H1 (cell line): ENCODE measurements around the gene GDF2. TPM values are rescaled to one million over a fixed set of nuclear protein-coding genes. Genes with fewer than 3 reads are reported as not detected.

Experiments used
- CTCF ChIA-PET: fragments of 300-600 bp; sonication (Branson Sonifier 250); formaldehyde crosslinking; loops from one replicate; lab custom pipeline; 2021; ENCODE audit not compliant: partially characterized antibody; lab: Charles Lee
- POLR2A ChIA-PET: fragments of 300-600 bp; sonication (Branson Sonifier 250); formaldehyde crosslinking; loops from one replicate; lab custom pipeline; 2021; ENCODE audit warnings: inconsistent platforms; ENCODE audit not compliant: partially characterized antibody; lab: Charles Lee
- DNase-seq, 2 experiments: peaks; one replicate each; pipeline versions ENCODE4 v3.0.0 to v3.0.0-alpha.2; 2010 to 2022; ENCODE audit warnings: low spot score in 2 of 2, low read depth in 1 of 2, mixed read lengths in 1 of 2
- FAIRE-seq: peaks from 2 replicates; lab custom pipeline; 2011; peaks lifted over from hg19 to GRCh38; lab: Jason Lieb, UNC
- H2AFZ ChIP-seq: 2 replicates; pipeline ENCODE4 v1.8.1; 2012; ENCODE audit warnings: low read length, inconsistent platforms
- H2AK5ac ChIP-seq: 2 replicates; pipeline ENCODE4 v1.6.1; 2013; ENCODE audit warnings: low read depth, low read length
- H2BK120ac ChIP-seq: replicated peaks from 2 replicates; pipeline ENCODE3; 2013; ENCODE audit warnings: low read depth, low read length, inconsistent platforms
- H2BK12ac ChIP-seq: 2 replicates; pipeline ENCODE4 v1.6.1; 2013; ENCODE audit warnings: low read depth, low read length
- H2BK15ac ChIP-seq: 2 replicates; pipeline ENCODE4 v1.6.1; 2013; ENCODE audit warnings: low read length
- H2BK20ac ChIP-seq: 2 replicates; pipeline ENCODE4 v1.6.1; 2013; ENCODE audit warnings: low read length
- H2BK5ac ChIP-seq: 2 replicates; pipeline ENCODE4 v1.6.1; 2013; ENCODE audit warnings: low read depth, low read length
- H3K14ac ChIP-seq: 2 replicates; pipeline ENCODE4 v1.6.1; 2013; ENCODE audit warnings: inconsistent platforms; ENCODE audit not compliant: insufficient read length
- H3K18ac ChIP-seq: 2 replicates; pipeline ENCODE4 v1.6.1; 2013; ENCODE audit warnings: low read length; ENCODE audit errors: extremely low read depth
- H3K23ac ChIP-seq: 2 replicates; pipeline ENCODE4 v1.6.1; 2013; ENCODE audit warnings: inconsistent platforms; ENCODE audit not compliant: insufficient read length
- H3K23me2 ChIP-seq: 2 replicates; pipeline ENCODE4 v1.6.1; 2013; ENCODE audit warnings: low read depth, low read length
- H3K27ac ChIP-seq: 2 replicates; pipeline ENCODE4 v1.6.1; 2011; ENCODE audit warnings: low read depth, low read length, inconsistent platforms
- H3K27me3 ChIP-seq, 4 experiments: replicated peaks in 1 of 4; 1 replicate in 1 of 4; 2 replicates in 3 of 4; pipeline versions ENCODE4 v1.6.1 to v1.8.1; 2011 to 2013; ENCODE audit warnings: low read length in 3 of 4, mild to moderate bottlenecking in 3 of 4, inconsistent platforms in 2 of 4, mixed read lengths in 2 of 4, moderate library complexity in 1 of 4; ENCODE audit not compliant: control insufficient read depth in 3 of 4, insufficient read depth in 3 of 4; ENCODE audit errors: extremely low read depth in 1 of 4
- H3K36me3 ChIP-seq, 4 experiments: 2 replicates each; pipeline versions ENCODE4 v1.6.1 to v1.8.1; 2011 to 2013; ENCODE audit warnings: mild to moderate bottlenecking in 4 of 4, low read length in 3 of 4, moderate library complexity in 2 of 4, control low read depth in 1 of 4, inconsistent platforms in 1 of 4; ENCODE audit not compliant: insufficient read depth in 4 of 4, control insufficient read depth in 2 of 4
- H3K4ac ChIP-seq: replicated peaks from 2 replicates; pipeline ENCODE3; 2013; ENCODE audit warnings: low read length, low read depth, mixed read lengths, inconsistent platforms; ENCODE audit not compliant: insufficient read length
- H3K4me1 ChIP-seq, 4 experiments: replicated peaks in 1 of 4; 1 replicate in 1 of 4; 2 replicates in 3 of 4; pipeline versions ENCODE4 v1.6.1 to v1.8.1; 2011 to 2013; ENCODE audit warnings: low read length in 3 of 4, inconsistent platforms in 2 of 4, mixed read lengths in 1 of 4; ENCODE audit not compliant: insufficient read depth in 4 of 4, control insufficient read depth in 3 of 4
- H3K4me2 ChIP-seq, 2 experiments: 2 replicates each; pipeline versions ENCODE4 v1.6.1 to v1.8.1; 2011 to 2013; ENCODE audit warnings: low read depth in 2 of 2, low read length in 2 of 2, control low read depth in 1 of 2, inconsistent platforms in 1 of 2, mild to moderate bottlenecking in 1 of 2; ENCODE audit not compliant: insufficient read depth in 1 of 2
- H3K4me3 ChIP-seq, 4 experiments: fragments of 200-600, 300-600 bp in 1 of 4; sonication (generic), shearing (Covaris generic), sonication (Bioruptor Twin) in 1 of 4; 2 replicates each; pipeline versions ENCODE4 v1.5.1 to v1.8.1; 2011 to 2016; ENCODE audit warnings: low read length in 4 of 4, low read depth in 3 of 4, control low read depth in 2 of 4, inconsistent platforms in 2 of 4, mild to moderate bottlenecking in 2 of 4, mixed read lengths in 1 of 4, moderate library complexity in 1 of 4; ENCODE audit not compliant: insufficient read depth in 2 of 4; ENCODE audit errors: extremely low read depth in 1 of 4
- H3K56ac ChIP-seq: replicated peaks from 2 replicates; pipeline ENCODE3; 2013; ENCODE audit warnings: low read depth, mild to moderate bottlenecking, mixed read lengths, low read length, inconsistent platforms; ENCODE audit not compliant: insufficient read length
- H3K79me1 ChIP-seq: 2 replicates; pipeline ENCODE4 v1.6.1; 2013; ENCODE audit warnings: low read depth, low read length, control low read depth
- H3K79me2 ChIP-seq, 2 experiments: 2 replicates each; pipeline versions ENCODE4 v1.6.1 to v1.8.1; 2012 to 2013; ENCODE audit warnings: low read length in 2 of 2, mild to moderate bottlenecking in 2 of 2, inconsistent platforms in 1 of 2; ENCODE audit not compliant: insufficient read depth in 2 of 2, control insufficient read depth in 1 of 2
- H3K9ac ChIP-seq, 4 experiments: replicated peaks in 1 of 4; 1 replicate in 1 of 4; 2 replicates in 3 of 4; pipeline versions ENCODE4 v1.6.1 to v1.8.1; 2011 to 2013; ENCODE audit warnings: low read depth in 3 of 4, low read length in 3 of 4, control low read depth in 2 of 4, mild to moderate bottlenecking in 2 of 4, moderate library complexity in 2 of 4, inconsistent platforms in 1 of 4; ENCODE audit errors: extremely low read depth in 1 of 4
- H3K9me3 ChIP-seq, 2 experiments: 2 replicates each; pipeline versions ENCODE4 v1.6.1 to v1.8.1; 2012 to 2013; ENCODE audit warnings: mild to moderate bottlenecking in 2 of 2, moderate library complexity in 2 of 2, control low read depth in 1 of 2, inconsistent platforms in 1 of 2, low read depth in 1 of 2, low read length in 1 of 2, mixed read lengths in 1 of 2; ENCODE audit not compliant: insufficient read depth in 2 of 2
- H4K20me1 ChIP-seq, 2 experiments: replicated peaks in 1 of 2; 2 replicates each; pipeline versions ENCODE3 to v1.8.1; 2011 to 2013; ENCODE audit warnings: inconsistent platforms in 2 of 2, low read length in 2 of 2, mild to moderate bottlenecking in 1 of 2; ENCODE audit not compliant: insufficient read depth in 2 of 2, control insufficient read depth in 1 of 2
- H4K5ac ChIP-seq: 2 replicates; pipeline ENCODE4 v1.6.1; 2013; ENCODE audit warnings: low read length, low read depth, mixed read lengths, inconsistent platforms; ENCODE audit not compliant: insufficient read length
- H4K8ac ChIP-seq: 2 replicates; pipeline ENCODE4 v1.8.0; 2013; ENCODE audit warnings: mild to moderate bottlenecking, moderate library complexity, low read length, inconsistent platforms; ENCODE audit not compliant: insufficient read depth; ENCODE audit errors: extremely low read depth
- H4K91ac ChIP-seq: replicated peaks from 2 replicates; pipeline ENCODE3; 2013; ENCODE audit warnings: low read length, mixed read lengths, inconsistent platforms; ENCODE audit not compliant: insufficient read length
- CBX5 ChIP-seq: fragments of 300-800, 300-1000 bp; sonication (generic); IDR thresholded peaks from 2 replicates; pipeline ENCODE4 v1.7.1; 2016; ENCODE audit warnings: antibody characterized with exemption, low read length, low read depth
- CTBP2 ChIP-seq: IDR thresholded peaks from 2 replicates; pipeline ENCODE4 v1.7.0; 2011; ENCODE audit warnings: borderline replicate concordance, mild to moderate bottlenecking, moderate library complexity, mixed read lengths, low read length; ENCODE audit not compliant: insufficient read depth, insufficient read length
- CTCF ChIP-seq, 3 experiments: IDR thresholded peaks; 1 replicate in 2 of 3; 2 replicates in 1 of 3; pipeline versions ENCODE4 v1.5.1 to v1.6.1; 2011; ENCODE audit warnings: low read length in 3 of 3, mild to moderate bottlenecking in 3 of 3, inconsistent platforms in 2 of 3, low read depth in 1 of 3, moderate library complexity in 1 of 3; ENCODE audit not compliant: insufficient read depth in 1 of 3; ENCODE audit errors: control extremely low read depth in 1 of 3
- HDAC2 ChIP-seq, 2 experiments: fragments of 300-600 bp in 1 of 2; sonication (generic) in 1 of 2; IDR thresholded peaks; 2 replicates each; pipeline ENCODE4 v1.6.1; 2011 to 2012; ENCODE audit warnings: low read depth in 2 of 2, low read length in 2 of 2, mild to moderate bottlenecking in 2 of 2, moderate library complexity in 2 of 2, borderline replicate concordance in 1 of 2, inconsistent platforms in 1 of 2
- JUND ChIP-seq: IDR thresholded peaks from 2 replicates; pipeline ENCODE4 v1.6.1; 2011; ENCODE audit warnings: mild to moderate bottlenecking, improper control_type of control experiment, low read length
- KDM4A ChIP-seq: IDR thresholded peaks from one replicate; pipeline ENCODE4 v1.7.1; 2012; ENCODE audit warnings: low read depth, mild to moderate bottlenecking, moderate library complexity, low read length, inconsistent platforms; ENCODE audit not compliant: severe bottlenecking
- POU5F1 ChIP-seq: IDR thresholded peaks from 2 replicates; pipeline ENCODE4 v1.6.1; 2011; ENCODE audit warnings: low read depth, mild to moderate bottlenecking, low read length, moderate library complexity
- RXRA ChIP-seq: IDR thresholded peaks from 2 replicates; pipeline ENCODE4 v1.6.1; 2011; ENCODE audit warnings: low read depth, mild to moderate bottlenecking, low read length, moderate library complexity; ENCODE audit not compliant: insufficient read depth
- SIX5 ChIP-seq: IDR thresholded peaks from 2 replicates; pipeline ENCODE4 v1.6.1; 2011; ENCODE audit warnings: mild to moderate bottlenecking, low read depth, low read length
- SRF ChIP-seq: IDR thresholded peaks from 2 replicates; pipeline ENCODE4 v1.6.1; 2011; ENCODE audit warnings: mild to moderate bottlenecking, low read depth, low read length, moderate library complexity
- WGBS, 2 experiments: shearing (Covaris generic) in 1 of 2; methylation state at CpG; one replicate each; pipeline versions ENCODE4 v1.1.6 to v1.1.7; 2013 to 2015; ENCODE audit warnings: low lambda C conversion rate in 2 of 2, mixed read lengths in 2 of 2, inconsistent platforms in 1 of 2, low coverage in 1 of 2, missing lambda C conversion rate in 1 of 2; ENCODE audit not compliant: insufficient replicate concordance in 2 of 2, insufficient coverage in 1 of 2, insufficient read length in 1 of 2; ENCODE audit errors: extremely low coverage in 1 of 2, missing lambda C conversion rate in 1 of 2; 5-methylcytosine and 5-hydroxymethylcytosine counted together
- polyA plus RNA-seq, 7 experiments: library from polyadenylated mRNA; depleted of rRNA in 3 of 7; stranded (reverse) in 5 of 7; unstranded in 2 of 7; fragments of >200 nt in 5 of 7; fragments of 200-250 nt in 2 of 7; gene quantifications; 1 replicate in 5 of 7; 2 replicates in 1 of 7; 4 replicates in 1 of 7; pipeline versions ENCODE4 v1.2.1 to v1.2.3, GENCODE V29; 2011 to 2013; ENCODE audit warnings: missing spikeins in 2 of 7, mixed read lengths in 2 of 7
- total RNA-seq: library from RNA; stranded (reverse); fragmentation: NEBNext Ultra II Directional; extraction: Animal tissue kit (Norgen Biotek cat#: 25700); gene quantifications from 2 replicates; pipeline ENCODE4 v1.2.1, GENCODE V29; 2021

GDF2 gene
- total and polyA plus RNA-seq, 2 of the 8 experiments (the other 6 are each of a cell fraction or from before 2014, with no cell fraction given), result not detected

- H3K14ac ChIP-seq, result no peak overlapping the region
- CTCF ChIA-PET, result interaction anchor here (0.7 to 3.3 kb wide), 7 partner anchors 10 to 256 kb away, joined by 3 to 13 read pairs (median 3); no protein-coding TSS in a partner anchor
- no peak for DNase-seq
- no peaks in the 10 kb centered on the region for H3K79me2 ChIP-seq
- no peaks in the 10 kb centered on the region for H3K9me3 ChIP-seq
- no peak overlapping the region for H3K4me2 ChIP-seq
- no peak overlapping the region for H3K56ac ChIP-seq
- no peak overlapping the region for H3K4ac ChIP-seq
- no peak overlapping the region for H2BK12ac ChIP-seq
- no peak overlapping the region for H2BK15ac ChIP-seq
- H2AFZ ChIP-seq, result no peak overlapping the region
- H4K91ac ChIP-seq, result no peak overlapping the region
- 93% methylated on average over 4 of the region's 4 CpGs; no CpG with 5 or more reads in 1 of the 2 experiments for WGBS, 2 experiments
- POLR2A ChIA-PET, result no interaction called here
- H4K5ac ChIP-seq, result no peak overlapping the region
- H4K20me1 ChIP-seq, result no peaks in the 10 kb centered on the region
- no peak overlapping the region for H2BK120ac ChIP-seq
- no peak for FAIRE-seq
- no peak overlapping the region for H3K18ac ChIP-seq
- H3K27me3 ChIP-seq, result no peaks in the 10 kb centered on the region
- no peaks in the 10 kb centered on the region for H3K23me2 ChIP-seq
- H3K23ac ChIP-seq, result no peak overlapping the region
- no peak overlapping the region for H4K8ac ChIP-seq
- no peak overlapping the region for H3K27ac ChIP-seq
- H2AK5ac ChIP-seq, result no peak overlapping the region
- no peak overlapping the region for H3K9ac ChIP-seq
- no peak overlapping the region for H2BK5ac ChIP-seq
- H3K36me3 ChIP-seq, result no peaks in the 10 kb centered on the region
- no peak overlapping the region for H2BK20ac ChIP-seq
- H3K4me1 ChIP-seq, result no peaks in the 10 kb centered on the region
- no peaks in the 10 kb centered on the region for H3K79me1 ChIP-seq
- H3K4me3 ChIP-seq, result no peak overlapping the region
- TF ChIP-seq RXRA (no peak), POU5F1 (no peak), CTCF (IDR thresholded peaks at IDR 0.05; ENCODE audit: control extremely low read depth in 1 of 3, insufficient read depth in 1 of 3, low read depth in 1 of 3, low read length in 3 of 3) (no peak), CBX5 (no peak), SIX5 (no peak), JUND (no peak), CTBP2 (no peak), HDAC2 (IDR thresholded peaks at IDR 0.05; ENCODE audit: borderline replicate concordance in 1 of 2, low read depth in 2 of 2, low read length in 2 of 2) (no peak), KDM4A (no peak), SRF (no peak)
These were observed 35.5 kb upstream of the GDF2 start for GRCh38 chr10:47286591-47287315.
